Liver (tissue), 9 donors: ENCODE data around the gene DOCK10. TPM values are rescaled to one million over a fixed set of nuclear protein-coding genes. Genes with fewer than 3 reads are reported as not detected.

Experiments used
- DNase-seq: peaks from one replicate; pipeline ENCODE4 v3.0.0-alpha.2; 2017; ENCODE audit warnings: low spot score
- H3K27ac ChIP-seq, 2 donors: one replicate each; pipeline ENCODE4 v1.7.0; 2013; ENCODE audit warnings: inconsistent platforms in 2 of 2, low read length in 2 of 2, control low read depth in 1 of 2, low read depth in 1 of 2, mild to moderate bottlenecking in 1 of 2
- H3K27me3 ChIP-seq, 4 donors: one replicate each; pipeline versions ENCODE4 v1.6.1 to v1.7.0; 2013; ENCODE audit warnings: low read length in 3 of 4, inconsistent platforms in 1 of 4, mild to moderate bottlenecking in 1 of 4, moderate library complexity in 1 of 4; ENCODE audit not compliant: control insufficient read depth in 4 of 4, insufficient read depth in 4 of 4
- H3K36me3 ChIP-seq, 4 donors: one replicate each; pipeline versions ENCODE4 v1.6.1 to v1.7.0; 2013; ENCODE audit warnings: low read length in 3 of 4, mild to moderate bottlenecking in 3 of 4, low read depth in 1 of 4, moderate library complexity in 1 of 4; ENCODE audit not compliant: control insufficient read depth in 4 of 4, insufficient read depth in 3 of 4
- H3K4me1 ChIP-seq, 4 donors: one replicate each; pipeline versions ENCODE4 v1.6.1 to v1.7.0; 2013; ENCODE audit warnings: low read length in 3 of 4, mild to moderate bottlenecking in 3 of 4, moderate library complexity in 1 of 4; ENCODE audit not compliant: control insufficient read depth in 4 of 4, insufficient read depth in 4 of 4
- H3K4me3 ChIP-seq, 3 donors: one replicate each; pipeline versions ENCODE4 v1.6.1 to v1.7.0; 2013; ENCODE audit warnings: low read length in 3 of 3, control low read depth in 1 of 3, low read depth in 1 of 3, mild to moderate bottlenecking in 1 of 3
- H3K9ac ChIP-seq, 2 donors: one replicate each; pipeline ENCODE4 v1.7.0; 2013; ENCODE audit warnings: low read length in 2 of 2, mild to moderate bottlenecking in 2 of 2, moderate library complexity in 2 of 2, control low read depth in 1 of 2, low read depth in 1 of 2
- H3K9me3 ChIP-seq, 4 donors: one replicate each; pipeline versions ENCODE4 v1.6.1 to v1.7.0; 2013; ENCODE audit warnings: low read length in 3 of 4; ENCODE audit not compliant: control insufficient read depth in 4 of 4
- EGR1 ChIP-seq, 2 donors: IDR thresholded peaks; 2 replicates each; pipeline ENCODE4 v1.6.1; 2016 to 2018; ENCODE audit warnings: antibody characterized with exemption in 2 of 2, low read depth in 2 of 2
- FOXA1 ChIP-seq: IDR thresholded peaks from 2 replicates; pipeline ENCODE4 v1.6.1; 2016; ENCODE audit warnings: antibody characterized with exemption
- FOXA2 ChIP-seq: IDR thresholded peaks from 2 replicates; pipeline ENCODE4 v1.6.1; 2016; ENCODE audit warnings: antibody characterized with exemption
- GABPA ChIP-seq, 2 donors: IDR thresholded peaks in 1 of 2; conservative IDR thresholded peaks in 1 of 2; 2 replicates each; pipeline ENCODE4 v1.6.1; 2016; ENCODE audit warnings: antibody characterized with exemption in 2 of 2, mild to moderate bottlenecking in 1 of 2, moderate library complexity in 1 of 2
- HNF4A ChIP-seq, 2 donors: conservative IDR thresholded peaks; 2 replicates each; pipeline ENCODE4 v1.6.1; 2016; ENCODE audit warnings: antibody characterized with exemption in 2 of 2, mild to moderate bottlenecking in 2 of 2
- HNF4G ChIP-seq: IDR thresholded peaks from 2 replicates; pipeline ENCODE4 v1.6.1; 2016; ENCODE audit warnings: antibody characterized with exemption
- JUND ChIP-seq, 2 donors: IDR thresholded peaks; 2 replicates each; pipeline ENCODE4 v1.6.1; 2016; ENCODE audit warnings: antibody characterized with exemption in 2 of 2
- NR2F2 ChIP-seq: IDR thresholded peaks from 2 replicates; pipeline ENCODE4 v1.6.1; 2016; ENCODE audit warnings: antibody characterized with exemption
- RAD21 ChIP-seq, 2 donors: IDR thresholded peaks; 2 replicates each; pipeline ENCODE4 v1.6.1; 2016; ENCODE audit warnings: antibody characterized with exemption in 2 of 2, mild to moderate bottlenecking in 2 of 2
- RXRA ChIP-seq, 2 donors: IDR thresholded peaks; 2 replicates each; pipeline ENCODE4 v1.6.1; 2017 to 2018; ENCODE audit warnings: antibody characterized with exemption in 2 of 2, mild to moderate bottlenecking in 1 of 2
- SP1 ChIP-seq: IDR thresholded peaks from 2 replicates; pipeline ENCODE4 v1.6.1; 2018; ENCODE audit warnings: antibody characterized with exemption, mild to moderate bottlenecking
- TAF1 ChIP-seq: conservative IDR thresholded peaks from 2 replicates; pipeline ENCODE4 v1.6.1; 2016; ENCODE audit warnings: antibody characterized with exemption, mild to moderate bottlenecking
- YY1 ChIP-seq: IDR thresholded peaks from 2 replicates; pipeline ENCODE4 v1.6.1; 2016; ENCODE audit warnings: antibody characterized with exemption, mild to moderate bottlenecking
- WGBS: extraction: QIAGEN DNeasy Blood & Tissue Kit; methylation state at CpG from one replicate; pipeline ENCODE4 v1.1.7; 2013; 5-methylcytosine and 5-hydroxymethylcytosine counted together
- polyA plus RNA-seq, 2 donors: library from polyadenylated mRNA; stranded (reverse) in 1 of 2; unstranded in 1 of 2; fragments of 200-250 nt in 1 of 2; fragments of >200 nt in 1 of 2; fragmentation: Nextera tagmentation in 1 of 2; extraction: Ambion mirVana in 1 of 2; gene quantifications; one replicate each; pipeline versions ENCODE4 v1.2.1 to v1.2.3, GENCODE V29; 2013 to 2015
- total RNA-seq, 2 donors: library from RNA; depleted of rRNA; stranded (reverse); fragments of >200 nt; gene quantifications; one replicate each; pipeline ENCODE4 v1.2.3, GENCODE V29; 2014
- TF ChIP-seq, protein P1 (sequence below): fragments of 150-350 bp; IDR thresholded peaks from 2 replicates; pipeline ENCODE4 v1.5.1; 2017; ENCODE audit warnings: improper control_type of control experiment, low read depth, low read length; ENCODE audit not compliant: missing input control
- TF ChIP-seq, protein P2 (sequence below): IDR thresholded peaks from 2 replicates; pipeline ENCODE4 v1.6.1; 2016; ENCODE audit warnings: antibody characterized with exemption, mild to moderate bottlenecking
- TF ChIP-seq, protein P3 (sequence below): IDR thresholded peaks from 2 replicates; pipeline ENCODE4 v1.6.1; 2016; ENCODE audit warnings: antibody characterized with exemption
- TF ChIP-seq, protein P4 (sequence below): IDR thresholded peaks from 2 replicates; pipeline ENCODE4 v1.6.1; 2016; ENCODE audit warnings: antibody characterized with exemption
- TF ChIP-seq, protein P5 (sequence below): IDR thresholded peaks from 2 replicates; pipeline ENCODE4 v1.6.1; 2016; ENCODE audit warnings: antibody characterized with exemption
- donor health status: healthy.
- donor health status: healthy.
- donor health status: healthy.
- donor health status: healthy.
- donor health status: healthy.

Gene DOCK10
- total and polyA plus RNA-seq, 4 donors, result 1.2 to 15.3 (median 6.8) TPM

DNA sequence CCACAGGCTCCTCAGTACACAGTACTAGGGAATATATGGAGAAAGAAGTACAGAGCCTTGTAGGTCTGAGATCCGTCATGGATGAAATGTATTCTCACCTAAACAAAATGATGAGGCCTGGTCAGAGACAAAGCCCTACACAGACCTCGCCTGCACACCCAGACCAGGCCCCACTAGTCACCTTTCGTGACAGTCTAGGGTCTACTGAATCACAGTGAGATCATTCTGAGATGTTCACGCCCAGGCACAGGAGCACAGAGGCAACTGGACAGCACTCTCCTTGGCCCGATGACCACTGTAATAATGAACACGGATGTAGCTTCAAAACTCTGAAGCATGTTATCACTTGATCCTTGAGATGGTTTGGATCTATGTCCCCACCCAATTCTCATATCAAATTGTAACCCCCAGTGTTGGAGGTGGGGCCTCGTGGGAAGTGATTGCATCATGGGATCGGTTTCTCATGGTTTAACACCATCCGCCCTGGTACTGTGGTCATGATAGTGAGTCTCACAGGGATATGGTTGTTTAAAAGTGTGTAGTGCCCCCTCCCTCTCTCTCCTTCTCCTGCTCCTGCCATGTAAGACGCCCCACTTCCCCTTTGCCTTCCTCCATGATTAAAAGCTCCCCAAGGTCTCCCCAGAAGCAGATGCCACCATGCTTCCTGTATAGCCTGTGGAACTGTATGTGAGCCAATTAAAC lies 15.1 kb downstream of the DOCK10 start:
- H3K36me3 ChIP-seq, result no peaks in the 10 kb centered on the region
- WGBS, result 91% methylated on average over 10 of the region's 10 CpGs
- H3K27ac ChIP-seq, result no peak overlapping the region
- no peak for TF ChIP-seq FOXA1
- no peak for TF ChIP-seq FOXA2
- TF ChIP-seq GABPA (IDR thresholded peaks at IDR 0.05 in 1 of 2, conservative IDR thresholded peaks at IDR 0.05 in 1 of 2), result no peak
- TF ChIP-seq HNF4A (conservative IDR thresholded peaks at IDR 0.05), result no peak
- no peak for TF ChIP-seq HNF4G
- no peak for TF ChIP-seq YY1
- no peak overlapping the region for H3K4me3 ChIP-seq
- no peak for DNase-seq
- no peaks in the 10 kb centered on the region for H3K27me3 ChIP-seq
- no peak overlapping the region for H3K9ac ChIP-seq
- no peaks in the 10 kb centered on the region for H3K9me3 ChIP-seq
- H3K4me1 ChIP-seq, result peaks cover 0 to 6% (median 5%) of the 10 kb centered on the region in 4 donors

DNA sequence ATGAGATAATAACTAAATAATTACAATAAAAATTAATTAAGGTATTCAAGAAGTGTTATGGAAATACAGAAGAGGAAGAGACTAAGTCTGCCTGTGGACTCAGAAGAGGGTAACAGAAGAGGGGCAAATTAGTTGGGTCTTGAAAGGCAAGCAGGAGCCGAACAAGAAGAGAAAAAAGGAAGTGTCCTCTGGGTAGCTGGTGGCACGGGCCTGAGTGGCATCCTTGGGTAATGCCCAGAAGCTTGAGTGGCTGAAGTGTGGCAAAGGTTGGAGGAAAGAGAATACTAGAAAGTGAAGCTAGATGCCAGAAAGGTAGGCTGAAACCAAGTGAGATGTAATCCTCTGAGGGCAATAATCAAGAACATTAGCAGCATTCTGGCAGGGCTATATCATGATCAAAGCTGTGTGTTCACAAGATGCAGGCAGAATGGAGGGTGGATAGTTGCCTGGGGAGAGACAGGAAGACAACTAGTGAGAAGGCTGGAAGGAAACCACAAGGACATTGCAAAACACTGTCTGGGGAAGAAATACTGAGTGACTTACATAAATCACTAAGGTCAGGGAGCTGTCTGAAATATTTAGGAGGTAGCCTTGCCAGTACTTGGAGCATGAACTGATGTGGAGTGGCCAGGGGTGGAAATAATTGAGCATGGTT lies 16.2 kb downstream of the DOCK10 start:
- Histone ChIP-seq H3K27me3 (no peaks in the 10 kb centered on the region), H3K27ac (no peak overlapping the region)
- DNase-seq, result no peak

DNA sequence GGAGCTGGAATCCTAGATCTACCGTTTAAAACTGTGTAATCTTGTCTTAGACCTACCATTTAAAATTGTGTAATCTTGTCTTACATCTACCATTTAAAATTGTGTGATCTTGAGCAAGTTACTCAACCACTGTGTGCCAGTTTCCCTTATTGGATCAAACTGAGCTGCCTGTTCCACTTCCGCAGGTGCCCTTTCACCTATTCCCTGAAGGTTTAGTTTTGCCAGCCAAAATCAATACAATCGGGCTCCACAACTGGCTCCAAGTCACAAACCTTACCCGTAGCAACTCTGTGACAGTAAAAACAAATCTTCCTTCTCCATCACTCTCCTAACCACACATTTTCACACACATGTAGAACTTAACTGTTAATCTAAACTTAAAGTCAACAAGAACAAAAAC lies 20.1 kb downstream of the DOCK10 start:
- Histone ChIP-seq H3K4me1 (peaks cover 5 to 34% (median 30%) of the 10 kb centered on the region in 4 donors), H3K9ac (no peak overlapping the region), H3K27ac (peak overlapping the region; percentile 13 to 41), H3K9me3 (no peaks in the 10 kb centered on the region), H3K27me3 (no peaks in the 10 kb centered on the region), H3K4me3 (no peak overlapping the region), H3K36me3 (no peaks in the 10 kb centered on the region)
- TF ChIP-seq GABPA (IDR thresholded peaks at IDR 0.05 in 1 of 2, conservative IDR thresholded peaks at IDR 0.05 in 1 of 2) (peak in 1 of 2 donors; percentile 27), RAD21 (IDR thresholded peaks at IDR 0.05) (peak in 1 of 2 donors; percentile 50), YY1 (peak; percentile 79), JUND (IDR thresholded peaks at IDR 0.05) (peak; percentile 70 to 86), EGR1 (IDR thresholded peaks at IDR 0.05; ENCODE audit: low read depth in 2 of 2) (peak in 1 of 2 donors; percentile 46), FOXA1 (no peak), NR2F2 (peak; percentile 77), RXRA (IDR thresholded peaks at IDR 0.05) (peak; percentile 91 to 95), TAF1 (no peak), SP1 (peak; percentile 97), HNF4G (no peak), FOXA2 (peak; percentile 46), HNF4A (conservative IDR thresholded peaks at IDR 0.05) (peak; percentile 67 to 76)
- TF ChIP-seq, protein P1, sequence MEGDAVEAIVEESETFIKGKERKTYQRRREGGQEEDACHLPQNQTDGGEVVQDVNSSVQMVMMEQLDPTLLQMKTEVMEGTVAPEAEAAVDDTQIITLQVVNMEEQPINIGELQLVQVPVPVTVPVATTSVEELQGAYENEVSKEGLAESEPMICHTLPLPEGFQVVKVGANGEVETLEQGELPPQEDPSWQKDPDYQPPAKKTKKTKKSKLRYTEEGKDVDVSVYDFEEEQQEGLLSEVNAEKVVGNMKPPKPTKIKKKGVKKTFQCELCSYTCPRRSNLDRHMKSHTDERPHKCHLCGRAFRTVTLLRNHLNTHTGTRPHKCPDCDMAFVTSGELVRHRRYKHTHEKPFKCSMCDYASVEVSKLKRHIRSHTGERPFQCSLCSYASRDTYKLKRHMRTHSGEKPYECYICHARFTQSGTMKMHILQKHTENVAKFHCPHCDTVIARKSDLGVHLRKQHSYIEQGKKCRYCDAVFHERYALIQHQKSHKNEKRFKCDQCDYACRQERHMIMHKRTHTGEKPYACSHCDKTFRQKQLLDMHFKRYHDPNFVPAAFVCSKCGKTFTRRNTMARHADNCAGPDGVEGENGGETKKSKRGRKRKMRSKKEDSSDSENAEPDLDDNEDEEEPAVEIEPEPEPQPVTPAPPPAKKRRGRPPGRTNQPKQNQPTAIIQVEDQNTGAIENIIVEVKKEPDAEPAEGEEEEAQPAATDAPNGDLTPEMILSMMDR, result no peak
- TF ChIP-seq, protein P2, sequence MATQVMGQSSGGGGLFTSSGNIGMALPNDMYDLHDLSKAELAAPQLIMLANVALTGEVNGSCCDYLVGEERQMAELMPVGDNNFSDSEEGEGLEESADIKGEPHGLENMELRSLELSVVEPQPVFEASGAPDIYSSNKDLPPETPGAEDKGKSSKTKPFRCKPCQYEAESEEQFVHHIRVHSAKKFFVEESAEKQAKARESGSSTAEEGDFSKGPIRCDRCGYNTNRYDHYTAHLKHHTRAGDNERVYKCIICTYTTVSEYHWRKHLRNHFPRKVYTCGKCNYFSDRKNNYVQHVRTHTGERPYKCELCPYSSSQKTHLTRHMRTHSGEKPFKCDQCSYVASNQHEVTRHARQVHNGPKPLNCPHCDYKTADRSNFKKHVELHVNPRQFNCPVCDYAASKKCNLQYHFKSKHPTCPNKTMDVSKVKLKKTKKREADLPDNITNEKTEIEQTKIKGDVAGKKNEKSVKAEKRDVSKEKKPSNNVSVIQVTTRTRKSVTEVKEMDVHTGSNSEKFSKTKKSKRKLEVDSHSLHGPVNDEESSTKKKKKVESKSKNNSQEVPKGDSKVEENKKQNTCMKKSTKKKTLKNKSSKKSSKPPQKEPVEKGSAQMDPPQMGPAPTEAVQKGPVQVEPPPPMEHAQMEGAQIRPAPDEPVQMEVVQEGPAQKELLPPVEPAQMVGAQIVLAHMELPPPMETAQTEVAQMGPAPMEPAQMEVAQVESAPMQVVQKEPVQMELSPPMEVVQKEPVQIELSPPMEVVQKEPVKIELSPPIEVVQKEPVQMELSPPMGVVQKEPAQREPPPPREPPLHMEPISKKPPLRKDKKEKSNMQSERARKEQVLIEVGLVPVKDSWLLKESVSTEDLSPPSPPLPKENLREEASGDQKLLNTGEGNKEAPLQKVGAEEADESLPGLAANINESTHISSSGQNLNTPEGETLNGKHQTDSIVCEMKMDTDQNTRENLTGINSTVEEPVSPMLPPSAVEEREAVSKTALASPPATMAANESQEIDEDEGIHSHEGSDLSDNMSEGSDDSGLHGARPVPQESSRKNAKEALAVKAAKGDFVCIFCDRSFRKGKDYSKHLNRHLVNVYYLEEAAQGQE, result peak; percentile 55
- TF ChIP-seq, protein P3, sequence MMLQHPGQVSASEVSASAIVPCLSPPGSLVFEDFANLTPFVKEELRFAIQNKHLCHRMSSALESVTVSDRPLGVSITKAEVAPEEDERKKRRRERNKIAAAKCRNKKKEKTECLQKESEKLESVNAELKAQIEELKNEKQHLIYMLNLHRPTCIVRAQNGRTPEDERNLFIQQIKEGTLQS, result peak; percentile 61
- TF ChIP-seq, protein P4, sequence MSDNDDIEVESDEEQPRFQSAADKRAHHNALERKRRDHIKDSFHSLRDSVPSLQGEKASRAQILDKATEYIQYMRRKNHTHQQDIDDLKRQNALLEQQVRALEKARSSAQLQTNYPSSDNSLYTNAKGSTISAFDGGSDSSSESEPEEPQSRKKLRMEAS, result peak; percentile 73
- TF ChIP-seq, protein P5, sequence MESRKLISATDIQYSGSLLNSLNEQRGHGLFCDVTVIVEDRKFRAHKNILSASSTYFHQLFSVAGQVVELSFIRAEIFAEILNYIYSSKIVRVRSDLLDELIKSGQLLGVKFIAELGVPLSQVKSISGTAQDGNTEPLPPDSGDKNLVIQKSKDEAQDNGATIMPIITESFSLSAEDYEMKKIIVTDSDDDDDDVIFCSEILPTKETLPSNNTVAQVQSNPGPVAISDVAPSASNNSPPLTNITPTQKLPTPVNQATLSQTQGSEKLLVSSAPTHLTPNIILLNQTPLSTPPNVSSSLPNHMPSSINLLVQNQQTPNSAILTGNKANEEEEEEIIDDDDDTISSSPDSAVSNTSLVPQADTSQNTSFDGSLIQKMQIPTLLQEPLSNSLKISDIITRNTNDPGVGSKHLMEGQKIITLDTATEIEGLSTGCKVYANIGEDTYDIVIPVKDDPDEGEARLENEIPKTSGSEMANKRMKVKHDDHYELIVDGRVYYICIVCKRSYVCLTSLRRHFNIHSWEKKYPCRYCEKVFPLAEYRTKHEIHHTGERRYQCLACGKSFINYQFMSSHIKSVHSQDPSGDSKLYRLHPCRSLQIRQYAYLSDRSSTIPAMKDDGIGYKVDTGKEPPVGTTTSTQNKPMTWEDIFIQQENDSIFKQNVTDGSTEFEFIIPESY, result no peak
- WGBS, result 24% methylated on average over 4 of the region's 4 CpGs
- DNase-seq, result no peak

More for the DNA sequence above, 16.2 kb downstream of the DOCK10 start:
- 82% methylated on average over 2 of the region's 2 CpGs for WGBS
- Histone ChIP-seq H3K36me3 (no peaks in the 10 kb centered on the region), H3K9ac (no peak overlapping the region), H3K9me3 (no peaks in the 10 kb centered on the region), H3K4me1 (peaks cover 4 to 17% (median 16%) of the 10 kb centered on the region in 4 donors), H3K4me3 (no peak overlapping the region)
- TF ChIP-seq FOXA2, result no peak
